ENCODE data around the gene RDX. TPM values are rescaled to one million over a fixed set of nuclear protein-coding genes. Genes with fewer than 3 reads are reported as not detected.
"Not testable (repeated sequence)": the region's sequence is repeated elsewhere in the genome, so short reads cannot be mapped to it uniquely, and the experiment has no call there.

The RDX gene
- total RNA-seq, 4 donors from 2014 or later, result 58.7 to 135 (median 91.6) TPM

GRCh38 chr11:110318638-110319404 is 22.4 kb upstream of the RDX start:
- DNase-seq (ENCODE audit: low spot score), result no peak
- TF ChIP-seq CTCF (IDR thresholded peaks at IDR 0.05), result no peak
- no peak for ATAC-seq (ENCODE audit: low FRiP score)

- no peak for DNase-seq (ENCODE audit: low spot score)
- ATAC-seq (ENCODE audit: low FRiP score), result no peak
- TF ChIP-seq CTCF (IDR thresholded peaks at IDR 0.05), result no peak
Measured at GRCh38 chr11:110317516-110317932, 21.1 kb upstream of the RDX start.

GRCh38 chr11:110314366-110315095 is 18.1 kb upstream of the RDX start:
- DNase-seq (ENCODE audit: low spot score) (no peak), ATAC-seq (ENCODE audit: low FRiP score) (no peak)
- TF ChIP-seq CTCF (IDR thresholded peaks at IDR 0.05), result no peak

GRCh38 chr11:110312670-110313069 is 16.3 kb upstream of the RDX start:
- ATAC-seq (ENCODE audit: low FRiP score) (no peak), DNase-seq (ENCODE audit: low spot score) (no peak)
- no peak for TF ChIP-seq CTCF (IDR thresholded peaks at IDR 0.05)

- DNase-seq (ENCODE audit: low spot score), result no peak
- TF ChIP-seq CTCF (IDR thresholded peaks at IDR 0.05), result no peak
- no peak for ATAC-seq (ENCODE audit: low FRiP score)
Measured at GRCh38 chr11:110311783-110312579, 15.6 kb upstream of the RDX start.

- ATAC-seq (ENCODE audit: low FRiP score) (no peak), DNase-seq (ENCODE audit: low spot score) (no peak)
- TF ChIP-seq CTCF (IDR thresholded peaks at IDR 0.05), result no peak
Measured at GRCh38 chr11:110308071-110308470, 11.7 kb upstream of the RDX start.

GRCh38 chr11:110306019-110306388 is 9.6 kb upstream of the RDX start:
- not testable (repeated sequence) for ATAC-seq (ENCODE audit: low FRiP score); DNase-seq (ENCODE audit: low spot score)
